Stomach smooth muscle (tissue), 2 donors: ENCODE data around the gene P2RX2.

Experiments
- H3K27ac ChIP-seq: one replicate; pipeline ENCODE4 v1.7.0; 2013; ENCODE audit warnings: mild to moderate bottlenecking, low read length, inconsistent platforms
- H3K27me3 ChIP-seq, 2 donors: one replicate each; pipeline ENCODE4 v1.7.0; 2013; ENCODE audit warnings: low read length in 2 of 2; ENCODE audit not compliant: insufficient read depth in 2 of 2, control insufficient read depth in 1 of 2
- H3K36me3 ChIP-seq, 2 donors: one replicate each; pipeline ENCODE4 v1.7.0; 2013; ENCODE audit warnings: low read length in 2 of 2; ENCODE audit not compliant: control insufficient read depth in 2 of 2, insufficient read depth in 2 of 2
- H3K4me1 ChIP-seq: one replicate; pipeline ENCODE4 v1.7.0; 2013; ENCODE audit warnings: low read length; ENCODE audit not compliant: control insufficient read depth, insufficient read depth
- H3K4me3 ChIP-seq, 2 donors: one replicate each; pipeline ENCODE4 v1.7.0; 2013; ENCODE audit warnings: low read length in 2 of 2
- H3K9ac ChIP-seq, 2 donors: one replicate each; pipeline ENCODE4 v1.7.0; 2013; ENCODE audit warnings: low read length in 2 of 2, mild to moderate bottlenecking in 1 of 2
- H3K9me3 ChIP-seq, 2 donors: one replicate each; pipeline ENCODE4 v1.7.0; 2013; ENCODE audit warnings: low read length in 2 of 2; ENCODE audit not compliant: control insufficient read depth in 2 of 2
- donor health status: healthy.
- donor health status: Pancreatic carcinoma.

The P2RX2 gene

DNA sequence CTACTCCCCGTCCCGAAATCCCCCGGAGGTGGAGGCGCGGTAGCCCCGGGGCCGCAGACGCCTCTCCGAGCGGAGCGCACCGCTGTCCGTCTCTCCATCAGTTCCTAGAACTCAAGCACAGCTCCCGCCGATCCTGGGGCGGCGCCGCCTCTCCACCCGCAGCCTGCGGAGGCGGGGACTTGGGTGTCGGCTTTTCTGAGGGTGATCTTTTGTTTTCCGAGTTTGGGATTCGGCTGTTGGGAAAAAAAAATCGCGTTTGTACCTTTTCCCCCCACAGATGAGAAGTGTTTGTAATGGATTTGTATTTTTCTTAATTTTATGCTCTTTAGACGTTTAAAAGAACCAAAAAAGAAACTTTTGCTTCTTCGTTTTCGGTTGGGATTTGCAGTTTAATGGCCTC, 34.8 kb upstream of the P2RX2 start:
- no peak overlapping the region for H3K9ac ChIP-seq
- H3K36me3 ChIP-seq, result peaks cover 3 to 7% of the 10 kb centered on the region in 2 donors
- peaks cover 3% of the 10 kb centered on the region for H3K4me1 ChIP-seq
- H3K27ac ChIP-seq, result no peak overlapping the region
- H3K9me3 ChIP-seq, result no peaks in the 10 kb centered on the region
- no peak overlapping the region for H3K4me3 ChIP-seq
- no peaks in the 10 kb centered on the region for H3K27me3 ChIP-seq

DNA sequence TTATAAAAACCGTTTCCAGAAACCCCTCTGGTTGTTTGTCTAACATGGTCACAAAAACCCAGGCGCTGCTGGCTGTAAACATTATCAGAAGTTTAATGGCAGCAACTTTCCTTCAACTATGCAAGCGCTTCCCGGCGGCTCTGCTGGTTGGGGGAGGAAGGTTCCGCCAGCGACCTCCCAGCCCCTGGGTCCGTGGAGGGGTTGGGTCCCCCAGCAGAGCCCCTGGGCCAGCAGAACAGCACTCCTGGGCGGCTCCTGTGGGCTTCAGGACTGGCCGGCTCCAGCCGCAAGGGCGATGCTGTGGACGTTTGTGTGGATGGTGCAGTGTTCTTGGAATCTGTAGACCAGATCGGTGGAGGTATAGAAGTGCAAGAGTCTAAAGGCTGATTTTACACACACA, 34.1 kb upstream of the P2RX2 start:
- Histone ChIP-seq H3K9ac (no peak overlapping the region), H3K4me1 (no peaks in the 10 kb centered on the region), H3K27me3 (no peaks in the 10 kb centered on the region), H3K9me3 (no peaks in the 10 kb centered on the region), H3K27ac (no peak overlapping the region), H3K36me3 (peaks cover 3 to 7% of the 10 kb centered on the region in 2 donors), H3K4me3 (no peak overlapping the region)

DNA sequence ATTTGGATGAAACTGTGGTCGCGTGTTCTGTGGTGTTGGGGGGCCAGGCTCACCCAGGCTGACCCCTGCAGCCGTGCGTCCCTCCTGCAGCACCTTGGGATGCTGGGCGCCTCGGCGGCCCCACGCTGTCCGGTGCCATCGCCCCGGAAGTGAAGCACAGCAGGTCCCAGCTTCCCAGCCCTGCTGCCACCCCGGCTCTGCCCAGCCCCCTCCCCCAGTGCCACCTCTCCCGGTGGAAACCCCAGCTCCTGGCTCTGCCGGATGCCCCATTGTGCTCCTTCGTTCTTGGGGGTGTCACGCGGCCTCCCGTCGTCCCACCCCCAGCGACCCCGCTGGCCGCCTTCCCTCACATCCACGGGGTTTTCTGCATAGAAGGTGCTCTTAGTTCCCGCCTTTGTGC, 33.4 kb upstream of the P2RX2 start:
- Histone ChIP-seq H3K36me3 (peaks cover 3 to 4% of the 10 kb centered on the region in 2 donors), H3K27me3 (no peaks in the 10 kb centered on the region), H3K9ac (no peak overlapping the region), H3K4me1 (no peaks in the 10 kb centered on the region), H3K4me3 (no peak overlapping the region), H3K27ac (no peak overlapping the region), H3K9me3 (no peaks in the 10 kb centered on the region)

DNA sequence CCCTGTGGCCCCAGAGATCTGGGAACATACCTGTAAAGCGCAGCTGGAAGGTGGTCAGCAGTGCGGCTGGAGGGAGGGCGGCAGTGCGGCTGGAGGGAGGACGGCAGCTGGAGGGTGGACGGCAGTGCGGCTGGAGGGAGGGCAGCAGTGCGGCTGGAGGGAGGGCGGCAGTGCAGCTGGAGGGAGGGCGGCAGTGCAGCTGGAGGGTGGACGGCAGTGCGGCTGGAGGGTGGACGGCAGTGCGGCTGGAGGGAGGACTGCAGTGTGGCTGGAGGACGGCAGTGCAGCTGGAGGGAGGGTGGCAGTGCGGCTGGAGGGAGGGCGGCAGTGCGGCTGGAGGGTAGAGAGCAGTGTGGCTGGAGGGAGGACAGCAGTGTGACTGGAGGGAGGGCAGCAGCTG, 31.6 kb upstream of the P2RX2 start:
- H3K36me3 ChIP-seq, result no peaks in the 10 kb centered on the region
- H3K27me3 ChIP-seq, result no peaks in the 10 kb centered on the region
- H3K9ac ChIP-seq, result no peak overlapping the region
- no peak overlapping the region for H3K4me3 ChIP-seq
- H3K27ac ChIP-seq, result no peak overlapping the region
- no peaks in the 10 kb centered on the region for H3K4me1 ChIP-seq
- no peaks in the 10 kb centered on the region for H3K9me3 ChIP-seq

- H3K27ac ChIP-seq, result no peak overlapping the region
- H3K4me3 ChIP-seq, result no peak overlapping the region
- H3K9me3 ChIP-seq, result no peaks in the 10 kb centered on the region
- H3K36me3 ChIP-seq, result no peaks in the 10 kb centered on the region
- no peak overlapping the region for H3K9ac ChIP-seq
- no peaks in the 10 kb centered on the region for H3K4me1 ChIP-seq
- H3K27me3 ChIP-seq, result no peaks in the 10 kb centered on the region
Observed at GRCh38 chr12:132587781-132588180, 30.8 kb upstream of the P2RX2 start.

GRCh38 chr12:132588319-132588718, 30.3 kb upstream of the P2RX2 start:
- H3K9ac ChIP-seq, result no peak overlapping the region
- no peaks in the 10 kb centered on the region for H3K27me3 ChIP-seq
- H3K9me3 ChIP-seq, result no peaks in the 10 kb centered on the region
- no peak overlapping the region for H3K4me3 ChIP-seq
- peaks cover 2% of the 10 kb centered on the region for H3K4me1 ChIP-seq
- no peaks in the 10 kb centered on the region for H3K36me3 ChIP-seq
- no peak overlapping the region for H3K27ac ChIP-seq

DNA sequence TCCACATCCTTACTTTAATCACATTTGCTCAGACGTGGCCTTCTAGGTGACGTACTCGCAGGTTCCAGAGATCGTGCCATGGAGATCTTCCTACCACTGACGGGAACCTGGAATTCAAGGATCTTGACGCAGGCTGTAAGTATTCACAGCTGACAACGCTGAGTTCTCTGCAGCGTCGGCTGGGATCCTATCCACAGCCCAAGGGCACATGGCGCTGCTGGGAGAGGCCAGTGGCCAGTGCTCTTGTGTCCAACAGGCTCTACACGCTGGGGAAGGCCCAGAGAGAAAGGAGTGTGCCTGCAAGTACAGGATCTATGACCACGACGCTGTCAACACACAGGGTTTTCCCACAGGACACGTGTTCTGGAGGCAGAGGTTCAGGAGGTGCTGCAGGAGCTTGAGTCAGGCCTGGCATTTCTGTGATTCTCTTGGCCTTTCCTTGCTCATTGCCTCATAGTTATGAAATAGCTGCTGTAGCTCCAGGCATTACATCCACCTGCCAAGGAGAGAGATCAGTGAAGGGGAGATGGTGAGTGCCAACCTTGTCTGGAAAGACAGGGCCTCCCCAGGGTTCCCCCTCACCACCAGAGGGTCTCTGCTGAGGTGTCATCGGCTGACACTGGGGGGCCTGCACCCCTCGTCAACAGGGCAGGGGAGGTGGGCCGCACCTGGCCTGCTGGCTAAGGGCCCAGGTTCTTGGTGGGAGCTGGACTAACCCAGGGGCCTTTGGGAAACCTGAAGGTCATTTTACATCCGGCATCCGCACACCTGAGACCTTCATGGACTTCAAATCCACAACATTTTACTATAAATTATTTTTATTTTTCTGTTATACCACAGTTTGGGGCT, 29.5 kb upstream of the P2RX2 start:
- Histone ChIP-seq H3K4me3 (no peak overlapping the region), H3K9me3 (no peaks in the 10 kb centered on the region), H3K27me3 (no peaks in the 10 kb centered on the region), H3K36me3 (no peaks in the 10 kb centered on the region), H3K27ac (no peak overlapping the region), H3K9ac (no peak overlapping the region), H3K4me1 (peaks cover 9% of the 10 kb centered on the region)

DNA sequence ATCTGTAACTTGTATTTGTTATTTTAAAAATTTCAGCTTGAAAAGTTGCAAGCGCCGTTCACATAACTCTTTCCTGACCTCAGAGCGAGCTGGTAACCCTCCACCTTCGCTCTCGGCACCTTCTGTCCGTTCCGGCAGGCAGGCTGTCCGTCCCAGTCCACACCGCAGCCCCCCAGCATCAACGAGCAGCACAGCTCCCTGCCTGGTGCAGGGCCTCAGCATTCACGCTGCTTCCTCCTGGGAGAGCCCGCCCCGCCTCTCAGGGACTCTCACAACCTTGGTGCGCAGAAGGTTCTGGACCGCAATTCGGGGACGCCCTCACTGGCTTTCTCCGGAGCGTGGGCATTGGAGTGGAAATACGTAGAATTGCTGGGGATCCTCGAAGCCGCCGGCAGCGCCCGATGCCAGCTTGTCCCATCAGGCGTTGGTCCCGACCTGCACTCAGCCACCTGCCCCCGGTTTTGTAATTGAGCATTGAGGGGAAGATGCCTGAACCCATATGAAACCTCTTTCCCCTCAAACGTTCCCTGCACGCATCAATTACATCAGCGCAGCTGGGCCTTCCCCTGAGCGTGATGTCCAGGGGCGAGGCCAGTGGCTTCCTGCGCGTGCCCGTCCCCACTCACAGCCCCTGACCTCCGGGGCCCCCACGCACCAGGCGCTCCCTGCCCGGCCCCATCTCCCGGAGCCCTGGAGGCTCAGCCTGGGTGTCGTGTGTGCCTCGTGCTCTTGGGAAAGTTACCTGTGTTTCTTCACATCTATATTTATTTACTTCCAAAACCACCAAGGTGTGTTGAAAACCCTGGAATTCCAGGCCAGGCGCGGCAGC, 27.3 kb upstream of the P2RX2 start:
- Histone ChIP-seq H3K27ac (no peak overlapping the region), H3K27me3 (no peaks in the 10 kb centered on the region), H3K4me1 (peaks cover 12% of the 10 kb centered on the region), H3K9ac (no peak overlapping the region), H3K9me3 (no peaks in the 10 kb centered on the region), H3K4me3 (no peak overlapping the region), H3K36me3 (no peaks in the 10 kb centered on the region)

DNA sequence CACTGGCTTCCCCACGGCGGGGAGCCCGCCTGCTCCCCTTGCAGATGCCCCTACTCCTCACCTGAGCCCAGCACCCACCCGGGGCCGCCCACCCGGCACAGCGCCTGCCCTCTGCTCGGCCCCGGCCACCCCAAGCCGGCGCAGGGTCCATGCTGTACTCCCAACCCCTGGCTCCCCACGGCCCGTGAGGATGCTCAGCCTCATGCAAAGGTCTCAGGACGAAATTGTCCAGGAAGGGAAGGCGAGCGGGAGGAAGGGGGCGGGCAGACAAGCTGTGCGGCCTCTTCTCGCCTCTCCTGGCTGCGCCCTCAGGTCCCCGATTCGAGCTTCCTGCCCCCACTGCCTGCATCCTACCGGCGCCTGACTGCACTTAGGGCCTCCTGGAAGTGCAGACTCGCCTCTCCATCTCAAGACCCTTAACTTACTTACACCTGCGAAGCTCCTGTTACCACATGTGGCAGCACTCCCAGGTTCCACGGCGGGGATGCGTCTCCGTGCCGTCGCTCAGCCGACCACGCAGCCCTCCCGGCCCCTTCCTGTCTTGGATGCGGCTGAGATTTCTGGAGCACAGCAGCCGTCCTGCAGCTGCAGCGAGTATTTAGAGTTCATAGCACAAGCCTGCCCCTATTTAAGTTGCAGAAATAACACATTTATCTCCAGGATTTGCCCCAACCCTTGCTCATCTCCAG, 26.1 kb upstream of the P2RX2 start:
- Histone ChIP-seq H3K27ac (no peak overlapping the region), H3K4me3 (no peak overlapping the region), H3K4me1 (peaks cover 15% of the 10 kb centered on the region), H3K9me3 (no peaks in the 10 kb centered on the region), H3K9ac (no peak overlapping the region), H3K36me3 (no peaks in the 10 kb centered on the region), H3K27me3 (no peaks in the 10 kb centered on the region)

DNA sequence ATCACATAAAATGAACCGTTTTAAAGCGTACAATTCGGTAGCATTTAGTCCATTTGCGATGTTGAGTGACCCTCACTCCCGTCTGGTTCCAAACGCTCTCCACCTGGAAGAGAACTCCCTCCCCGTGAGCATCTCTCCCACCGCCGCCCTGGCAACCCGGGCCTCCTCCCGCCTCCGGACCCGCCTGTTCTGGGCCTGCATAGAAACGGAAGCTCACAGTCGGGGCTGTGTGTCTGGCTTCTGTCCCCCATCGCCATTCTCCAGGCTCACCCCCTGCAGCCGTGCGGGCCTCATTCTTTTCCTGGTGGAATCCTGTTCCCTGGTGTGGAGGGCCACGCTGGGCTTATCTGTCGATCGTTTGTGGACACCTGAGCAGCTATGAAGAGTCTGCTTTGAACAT, 25.5 kb upstream of the P2RX2 start:
- no peak overlapping the region for H3K27ac ChIP-seq
- peaks cover 17% of the 10 kb centered on the region for H3K4me1 ChIP-seq
- H3K36me3 ChIP-seq, result no peaks in the 10 kb centered on the region
- no peaks in the 10 kb centered on the region for H3K27me3 ChIP-seq
- no peaks in the 10 kb centered on the region for H3K9me3 ChIP-seq
- no peak overlapping the region for H3K4me3 ChIP-seq
- no peak overlapping the region for H3K9ac ChIP-seq
